HCT116 (cell line): Measurements from ENCODE around the gene CLASP1. TPM values are rescaled to one million over a fixed set of nuclear protein-coding genes. Genes with fewer than 3 reads are reported as not detected.

Source experiments
- ATAC-seq: fragments of 200-7000 bp; cut with Tn5 transposase; 2 replicates; pipeline ENCODE4 v1.9.1; 2020; ENCODE audit warnings: mild to moderate bottlenecking, moderate library complexity
- BruUV-seq: library from RNA; stranded (reverse); fragments of 400-500 nt; replicated peaks from 2 replicates; lab custom pipeline; 2021; lab: Mats Ljungman, UMichigan
- CTCF ChIA-PET: fragments of 300-600 bp; sonication (Branson Sonifier 250); formaldehyde crosslinking; loops from one replicate; lab custom pipeline; 2021; ENCODE audit warnings: antibody characterized with exemption; lab: Charles Lee
- POLR2A ChIA-PET: fragments of 300-600, 350-600 bp; sonication (Branson Sonifier 250); formaldehyde crosslinking; loops from one replicate; lab custom pipeline; 2021; ENCODE audit warnings: antibody characterized with exemption; lab: Charles Lee
- RAD21 ChIA-PET, 2 experiments: fragments of 300-600 bp; sonication (Branson Sonifier 250); formaldehyde crosslinking; loops; one replicate each; lab custom pipeline; 2023; ENCODE audit warnings: low total read pairs in 2 of 2; ENCODE audit not compliant: uncharacterized antibody in 2 of 2, unreplicated experiment in 2 of 2, low non-redundant PET in 1 of 2; lab: Charles Lee
- DNase-seq: peaks from one replicate; pipeline ENCODE4 v3.0.0-alpha.2; 2010; ENCODE audit warnings: low read depth, low spot score
- H2AFZ ChIP-seq: fragments of 200-600 bp; shearing (Covaris generic), sonication (generic); 2 replicates; pipeline ENCODE4 v1.6.1; 2017; ENCODE audit warnings: low read depth, mixed run types, mixed read lengths, antibody characterized with exemption, low read length; ENCODE audit not compliant: poor library complexity, severe bottlenecking
- H3K27ac ChIP-seq: 2 replicates; pipeline ENCODE4 v1.5.1; 2012; ENCODE audit warnings: low read depth, low read length
- H3K27me3 ChIP-seq: fragments of 200-600 bp; sonication (generic); 2 replicates; pipeline ENCODE4 v1.6.1; 2016; ENCODE audit warnings: mixed run types, low read length, mixed read lengths; ENCODE audit not compliant: insufficient read depth
- H3K36me3 ChIP-seq, 2 experiments: fragments of 200-500 bp in 1 of 2; fragments of 200-600 bp in 1 of 2; sonication (Bioruptor generic) in 1 of 2; sonication (generic) in 1 of 2; 2 replicates each; pipeline versions ENCODE4 v1.5.1 to v1.6.1; 2014 to 2016; ENCODE audit warnings: low read length in 2 of 2, inconsistent platforms in 1 of 2, mixed read lengths in 1 of 2, mixed run types in 1 of 2; ENCODE audit not compliant: insufficient read depth in 2 of 2, control insufficient read depth in 1 of 2
- H3K4me1 ChIP-seq, 2 experiments: fragments of 200-600 bp in 1 of 2; sonication (generic) in 1 of 2; 2 replicates each; pipeline versions ENCODE4 v1.5.1 to v1.6.1; 2012 to 2017; ENCODE audit warnings: low read length in 2 of 2, inconsistent platforms in 1 of 2, mild to moderate bottlenecking in 1 of 2, mixed read lengths in 1 of 2, mixed run types in 1 of 2, moderate library complexity in 1 of 2; ENCODE audit not compliant: insufficient read depth in 2 of 2, control insufficient read depth in 1 of 2
- H3K4me2 ChIP-seq: fragments of 200-600 bp; sonication (generic); 2 replicates; pipeline ENCODE4 v1.6.1; 2017; ENCODE audit warnings: mixed run types, low read length, mixed read lengths
- H3K4me3 ChIP-seq, 2 experiments: fragments of 200-600 bp in 1 of 2; sonication (generic) in 1 of 2; replicated peaks in 1 of 2; 2 replicates each; pipeline ENCODE4 v1.5.1; 2011 to 2016; ENCODE audit warnings: low read length in 2 of 2, control low read depth in 1 of 2, low read depth in 1 of 2, mild to moderate bottlenecking in 1 of 2, mixed read lengths in 1 of 2, mixed run types in 1 of 2
- H3K79me2 ChIP-seq: fragments of 200-600 bp; sonication (generic); 2 replicates; pipeline ENCODE4 v1.6.1; 2017; ENCODE audit warnings: mild to moderate bottlenecking, mixed run types, low read length, moderate library complexity, mixed read lengths; ENCODE audit not compliant: insufficient read depth
- H3K9ac ChIP-seq: fragments of 200-600 bp; sonication (generic); 2 replicates; pipeline ENCODE4 v1.6.1; 2016; ENCODE audit warnings: low read length, mixed read lengths
- H3K9me2 ChIP-seq: fragments of 200-600 bp; sonication (generic), shearing (Covaris generic); 2 replicates; pipeline ENCODE4 v1.6.1; 2017; ENCODE audit warnings: mixed run types, mild to moderate bottlenecking, moderate library complexity; ENCODE audit not compliant: insufficient read depth
- H3K9me3 ChIP-seq, 2 experiments: fragments of 200-500 bp in 1 of 2; fragments of 200-600 bp in 1 of 2; sonication (Bioruptor generic) in 1 of 2; sonication (generic) in 1 of 2; 2 replicates each; pipeline ENCODE4 v1.6.1; 2014 to 2017; ENCODE audit warnings: low read length in 2 of 2, mixed read lengths in 2 of 2, inconsistent platforms in 1 of 2, low read depth in 1 of 2, mild to moderate bottlenecking in 1 of 2, mixed run types in 1 of 2, moderate library complexity in 1 of 2; ENCODE audit not compliant: control insufficient read depth in 1 of 2, insufficient read depth in 1 of 2
- H4K20me1 ChIP-seq: fragments of 200-600 bp; sonication (generic), shearing (Covaris generic); 2 replicates; pipeline ENCODE4 v1.6.1; 2017; ENCODE audit warnings: mixed run types, mild to moderate bottlenecking, moderate library complexity; ENCODE audit not compliant: insufficient read depth
- CTCF ChIP-seq, 3 experiments: fragments of 200-600 bp in 1 of 3; sonication (generic) in 1 of 3; IDR thresholded peaks in 2 of 3; conservative IDR thresholded peaks in 1 of 3; 2 replicates each; pipeline ENCODE4 v1.5.1; 2012 to 2017; ENCODE audit warnings: low read depth in 2 of 3, low read length in 2 of 3, antibody characterized with exemption in 1 of 3, borderline replicate concordance in 1 of 3, control low read depth in 1 of 3, mild to moderate bottlenecking in 1 of 3, mixed read lengths in 1 of 3, mixed run types in 1 of 3, moderate library complexity in 1 of 3; ENCODE audit not compliant: insufficient read depth in 1 of 3
- EGR1 ChIP-seq: IDR thresholded peaks from 2 replicates; pipeline ENCODE4 v1.6.1; 2012; ENCODE audit warnings: low read depth
- EZH2 ChIP-seq: fragments of 200-600 bp; sonication (generic); IDR thresholded peaks from 2 replicates; pipeline ENCODE4 v1.6.1; 2017; ENCODE audit warnings: antibody characterized with exemption, mixed run types
- MAX ChIP-seq: IDR thresholded peaks from 2 replicates; pipeline ENCODE4 v1.6.1; 2012
- POLR2A ChIP-seq: IDR thresholded peaks from 2 replicates; pipeline ENCODE4 v1.7.0; 2011; ENCODE audit warnings: borderline replicate concordance; ENCODE audit not compliant: insufficient read depth, insufficient read length; ENCODE audit errors: extremely low read depth
- RAD21 ChIP-seq: IDR thresholded peaks from 2 replicates; pipeline ENCODE4 v1.6.1; 2012; ENCODE audit warnings: low read depth, mild to moderate bottlenecking
- SIN3A ChIP-seq: IDR thresholded peaks from 2 replicates; pipeline ENCODE4 v1.6.1; 2012; ENCODE audit warnings: low read depth
- SP1 ChIP-seq: IDR thresholded peaks from 2 replicates; pipeline ENCODE4 v1.6.1; 2012; ENCODE audit warnings: low read depth
- SRF ChIP-seq: IDR thresholded peaks from 2 replicates; pipeline ENCODE4 v1.6.1; 2012; ENCODE audit warnings: low read depth
- YY1 ChIP-seq: IDR thresholded peaks from 2 replicates; pipeline ENCODE4 v1.6.1; 2011; ENCODE audit warnings: low read length, low read depth, moderate library complexity, mild to moderate bottlenecking; ENCODE audit not compliant: insufficient replicate concordance; ENCODE audit errors: extremely low read depth
- ZBTB33 ChIP-seq: IDR thresholded peaks from 2 replicates; pipeline ENCODE4 v1.6.1; 2011; ENCODE audit warnings: mild to moderate bottlenecking, low read length, moderate library complexity; ENCODE audit not compliant: insufficient replicate concordance; ENCODE audit errors: extremely low read depth
- ZFX ChIP-seq: fragments of 450-650 bp; IDR thresholded peaks from 2 replicates; pipeline ENCODE4 v1.6.1; 2017
- ZNF274 ChIP-seq: fragments of 200-500 bp; sonication (Bioruptor generic); IDR thresholded peaks from 2 replicates; pipeline ENCODE4 v1.6.1; 2014; ENCODE audit warnings: mild to moderate bottlenecking, low read depth, low read length, inconsistent platforms
- intact Hi-C: fragments of 100-400 bp; cut with micrococcal nuclease; formaldehyde crosslinking; loops from 2 replicates; pipeline ENCODE4 v1.10.0; 2022
- total RNA-seq: library from RNA; stranded (reverse); gene quantifications from one replicate; pipeline ENCODE4 v1.2.1, GENCODE V29; 2021; ENCODE audit not compliant: unreplicated experiment
- TF ChIP-seq, protein P1 (sequence below): IDR thresholded peaks from 2 replicates; pipeline ENCODE4 v1.6.1; 2012

The CLASP1 gene
- total RNA-seq, 1 experiment from 2014 or later = 41.9 TPM

GRCh38 chr2:121324601-121325000, 324.7 kb downstream of the CLASP1 start (continued):
- TF ChIP-seq CTCF (IDR thresholded peaks at IDR 0.05 in 2 of 3, conservative IDR thresholded peaks at IDR 0.05 in 1 of 3; ENCODE audit: borderline replicate concordance in 1 of 3, insufficient read depth in 1 of 3, low read depth in 2 of 3, low read length in 2 of 3) = no peak
- no peak for TF ChIP-seq SP1
- TF ChIP-seq RAD21 = no peak
- no peak for TF ChIP-seq ZFX
- no peak for TF ChIP-seq EZH2
- no peak for TF ChIP-seq ZBTB33
- TF ChIP-seq, protein P1, sequence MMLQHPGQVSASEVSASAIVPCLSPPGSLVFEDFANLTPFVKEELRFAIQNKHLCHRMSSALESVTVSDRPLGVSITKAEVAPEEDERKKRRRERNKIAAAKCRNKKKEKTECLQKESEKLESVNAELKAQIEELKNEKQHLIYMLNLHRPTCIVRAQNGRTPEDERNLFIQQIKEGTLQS = no peak

DNA sequence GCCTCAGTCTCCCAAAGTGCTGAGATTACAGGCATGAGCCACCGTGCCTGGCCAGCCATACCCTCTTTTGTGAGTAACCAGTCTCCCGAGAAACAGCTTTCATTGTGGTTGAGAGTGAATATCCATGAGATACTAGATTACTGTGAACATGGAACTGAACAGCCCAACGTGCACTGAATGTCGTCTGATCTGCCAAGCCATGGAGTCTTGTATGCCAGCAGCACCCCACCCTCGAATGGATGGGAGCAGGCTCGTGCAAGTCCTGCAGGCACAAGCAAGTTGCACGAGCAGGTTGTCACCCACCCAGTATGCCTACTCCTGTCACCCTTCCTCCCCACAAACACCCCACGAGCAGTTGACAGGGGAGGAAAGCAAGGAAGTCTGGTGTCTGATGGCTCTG, 327.8 kb downstream of the CLASP1 start:
- Histone ChIP-seq H3K9me3 (no peaks in the 10 kb centered on the region), H2AFZ (no peak overlapping the region), H3K27me3 (no peaks in the 10 kb centered on the region), H3K4me3 (no peak overlapping the region), H3K4me1 (no peaks in the 10 kb centered on the region)
- no peak for TF ChIP-seq POLR2A
- no peak for TF ChIP-seq YY1
- no peak for TF ChIP-seq ZNF274
- TF ChIP-seq ZFX = no peak
- no peak for TF ChIP-seq EGR1
- TF ChIP-seq SIN3A = no peak
- TF ChIP-seq SRF = no peak
- no peak for TF ChIP-seq MAX
- no peak for TF ChIP-seq RAD21
- TF ChIP-seq, all 23 proteins: peak for 0
- Histone ChIP-seq H4K20me1 (no peaks in the 10 kb centered on the region), H3K36me3 (no peaks in the 10 kb centered on the region), H3K79me2 (no peaks in the 10 kb centered on the region), H3K4me2 (no peak overlapping the region), H3K27ac (no peak overlapping the region), H3K9ac (no peak overlapping the region), H3K9me2 (no peaks in the 10 kb centered on the region)
- ChIA-PET POLR2A (no interaction called here), CTCF (interaction anchor here (3.0 to 3.3 kb wide), 2 partner anchors 193 to 226 kb away, joined by 8 to 13 read pairs; no protein-coding TSS in a partner anchor), RAD21 (no interaction called here)
- no peak for ATAC-seq
- DNase-seq = no peak
- BruUV-seq = no TSS peak
- intact Hi-C loops = no loop called here
